GM21529 (cell line): ENCODE data around the gene KLF17.

ENCODE experiments used
- ATAC-seq: cut with Tn5 transposase; IDR thresholded peaks from one replicate; pipeline ENCODE4 v1.9.1; 2021; ENCODE audit not compliant: unreplicated experiment

KLF17 gene

GRCh38 chr1:44151332-44151731 lies 32.7 kb downstream of the KLF17 start:
- ATAC-seq = no peak

DNA sequence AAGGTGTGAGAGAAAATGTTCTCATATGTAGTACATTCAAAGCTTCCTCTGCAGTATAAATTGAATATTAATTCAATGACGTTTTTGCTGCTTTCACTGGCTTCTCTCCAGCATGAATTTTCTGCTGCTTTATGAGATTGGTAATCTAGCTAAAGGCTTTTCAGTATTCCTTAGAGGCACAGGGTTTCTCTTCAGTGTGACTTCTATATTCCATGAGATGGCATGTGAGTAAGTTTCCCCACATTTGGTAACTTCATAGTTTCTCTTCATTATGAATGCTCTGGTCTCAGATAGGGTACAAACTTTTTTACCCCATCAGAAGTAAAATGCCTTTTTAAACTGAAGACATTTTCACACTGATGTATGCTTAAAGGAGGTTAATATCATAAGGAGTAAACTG lies 33.2 kb downstream of the KLF17 start:
- no peak for ATAC-seq

GRCh38 chr1:44152692-44153091 lies 34.1 kb downstream of the KLF17 start:
- ATAC-seq = no peak

GRCh38 chr1:44154049-44154448 lies 35.4 kb downstream of the KLF17 start:
- no peak for ATAC-seq

DNA sequence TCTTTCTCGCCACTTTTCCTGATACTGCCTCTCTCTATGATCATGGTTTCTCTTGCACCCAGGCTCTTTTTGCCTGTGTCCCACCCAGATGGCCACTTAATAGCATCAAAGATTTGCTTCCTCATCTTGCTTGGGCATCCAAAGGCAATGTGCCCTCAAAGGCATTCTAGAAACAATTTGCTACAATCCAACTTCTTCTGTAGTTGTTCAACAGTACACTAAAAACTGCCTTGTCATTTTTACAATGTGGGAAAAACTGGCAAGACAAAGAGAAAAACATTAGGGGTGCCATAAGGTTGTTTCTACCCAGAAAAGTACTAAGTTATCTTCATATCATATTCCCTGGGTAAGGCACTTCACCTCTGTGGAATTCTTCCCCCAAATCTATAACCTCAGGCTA lies 39.3 kb downstream of the KLF17 start:
- ATAC-seq = no peak

DNA sequence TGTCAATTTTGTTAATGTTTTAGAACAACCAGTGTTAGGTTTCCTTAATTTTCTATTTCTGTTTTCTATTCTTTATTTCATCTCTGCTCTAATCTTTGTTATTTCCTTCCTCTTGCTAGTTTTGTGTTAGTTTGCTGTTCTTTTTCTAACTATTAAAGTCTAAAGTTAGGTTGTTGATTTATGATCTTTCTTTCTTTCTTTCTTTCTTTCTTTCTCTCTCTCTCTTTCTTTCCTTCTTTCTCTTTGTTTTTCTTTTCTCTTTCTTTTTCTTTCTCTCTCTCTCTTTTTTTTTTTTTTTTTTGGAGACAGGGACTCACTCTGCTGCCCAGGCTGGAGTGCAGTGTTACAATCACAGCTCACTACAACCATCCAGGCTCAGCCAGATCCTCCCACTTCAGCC lies 40.2 kb downstream of the KLF17 start:
- ATAC-seq = no peak

- no peak for ATAC-seq
Observed at GRCh38 chr1:44161546-44161945, 42.9 kb downstream of the KLF17 start.

DNA sequence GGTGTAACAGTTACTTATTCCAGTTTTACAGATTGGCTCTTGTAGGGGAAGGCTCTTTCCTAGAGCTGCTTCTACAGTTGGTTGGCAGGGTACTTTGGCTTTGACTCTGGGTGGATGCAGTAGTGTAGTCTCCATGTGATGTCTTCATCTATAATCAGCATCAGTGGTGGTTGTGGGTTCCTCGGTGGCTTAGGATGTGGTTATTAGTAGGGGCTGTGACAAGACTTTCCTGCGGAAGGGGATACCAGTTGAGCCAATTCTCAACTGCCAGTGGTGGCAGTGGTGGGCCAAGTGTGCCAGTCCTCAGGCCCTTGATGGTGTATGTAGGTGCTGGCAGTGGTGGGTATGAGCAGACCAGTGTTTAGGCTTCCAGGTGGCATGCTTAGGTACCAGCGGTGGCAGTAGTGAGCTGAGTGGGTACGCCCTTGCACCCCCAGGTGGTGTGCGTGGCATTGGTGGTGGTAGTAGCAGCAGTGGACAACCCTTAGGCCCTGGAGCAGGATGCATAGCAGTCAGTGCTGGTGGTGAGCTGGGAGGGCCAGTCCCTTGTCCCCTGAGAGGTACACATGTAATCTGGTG lies 50.0 kb downstream of the KLF17 start:
- ATAC-seq = no peak

- no peak for ATAC-seq
Observed at GRCh38 chr1:44170281-44170823, 51.7 kb downstream of the KLF17 start.

- no peak for ATAC-seq
Observed at GRCh38 chr1:44174630-44175029, 56.0 kb downstream of the KLF17 start.
